Osteoblast (primary cell): ENCODE results near the gene UBTFL1. TPM values are rescaled to one million over a fixed set of nuclear protein-coding genes. Genes with fewer than 3 reads are reported as not detected.

ENCODE experiments used
- DNase-seq: peaks from one replicate; pipeline ENCODE4 v3.0.0; 2011; ENCODE audit warnings: low spot score, mixed read lengths; ENCODE audit not compliant: insufficient read length; ENCODE audit errors: missing footprints
- H2AFZ ChIP-seq: 2 replicates; pipeline ENCODE4 v1.6.0; 2011; ENCODE audit warnings: mild to moderate bottlenecking, low read length
- H3K27ac ChIP-seq: 2 replicates; pipeline ENCODE4 v1.5.1; 2011; ENCODE audit warnings: mild to moderate bottlenecking, low read depth, low read length, moderate library complexity
- H3K27me3 ChIP-seq: 2 replicates; pipeline ENCODE4 v1.6.0; 2012; ENCODE audit warnings: mild to moderate bottlenecking, control low read depth, inconsistent platforms, low read length, moderate library complexity; ENCODE audit not compliant: insufficient read depth
- H3K36me3 ChIP-seq: 2 replicates; pipeline ENCODE4 v1.5.1; 2011; ENCODE audit warnings: mild to moderate bottlenecking, low read length, control low read depth, moderate library complexity; ENCODE audit not compliant: insufficient read depth
- H3K4me1 ChIP-seq: 2 replicates; pipeline ENCODE4 v1.5.1; 2011; ENCODE audit warnings: mild to moderate bottlenecking, low read length, control low read depth, moderate library complexity; ENCODE audit not compliant: insufficient read depth
- H3K4me2 ChIP-seq: 2 replicates; pipeline ENCODE4 v1.6.0; 2011; ENCODE audit warnings: mild to moderate bottlenecking, low read length; ENCODE audit not compliant: insufficient read depth
- H3K4me3 ChIP-seq: fragments of 200-600 bp; sonication (generic); 3 replicates; pipeline ENCODE4 v1.5.1; 2012; ENCODE audit warnings: mild to moderate bottlenecking, low read length, inconsistent platforms; ENCODE audit not compliant: insufficient read depth
- H3K79me2 ChIP-seq: 2 replicates; pipeline ENCODE4 v1.6.0; 2012; ENCODE audit warnings: mild to moderate bottlenecking, low read length, control low read depth, inconsistent platforms; ENCODE audit not compliant: insufficient read depth
- H3K9me3 ChIP-seq: 2 replicates; pipeline ENCODE4 v1.5.1; 2011; ENCODE audit warnings: low read depth, low read length, control low read depth
- H4K20me1 ChIP-seq: 2 replicates; pipeline ENCODE4 v1.6.0; 2012; ENCODE audit warnings: mild to moderate bottlenecking, low read length, control low read depth; ENCODE audit not compliant: insufficient read depth
- total RNA-seq: library from RNA; depleted of rRNA; stranded (reverse); fragments of >200 nt; gene quantifications from 2 replicates; pipeline ENCODE4 v1.2.3, GENCODE V29; 2012
- TF ChIP-seq, protein P1 (sequence below): IDR thresholded peaks from 2 replicates; pipeline ENCODE4 v1.5.1; 2011; ENCODE audit warnings: mild to moderate bottlenecking, low read depth, low read length, moderate library complexity; ENCODE audit errors: extremely low read depth

UBTFL1 gene
- total RNA-seq, 1 donor: not detected

DNA sequence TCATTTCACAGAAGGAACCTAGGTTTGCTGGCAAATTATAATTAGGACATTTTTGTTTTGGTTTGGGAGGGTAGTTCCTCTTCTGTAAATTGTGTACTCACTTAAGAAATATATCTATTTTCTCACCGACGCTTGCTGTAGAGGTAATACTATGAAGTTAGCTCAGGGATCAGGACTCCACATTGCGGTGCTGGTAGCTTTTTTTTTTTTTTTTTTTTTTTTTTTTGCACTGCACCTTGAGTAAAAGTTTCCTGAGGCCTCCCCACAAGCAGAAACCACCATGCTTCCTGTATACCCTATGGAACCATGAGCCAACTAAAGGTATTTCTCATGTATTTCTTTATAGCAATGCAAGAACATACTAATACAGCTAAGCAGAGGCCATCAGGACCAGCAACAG is 14.7 kb downstream of the UBTFL1 start:
- H3K9me3 ChIP-seq: no peaks in the 10 kb centered on the region
- H3K27ac ChIP-seq: no peak overlapping the region
- no peaks in the 10 kb centered on the region for H3K79me2 ChIP-seq
- no peak overlapping the region for H3K4me3 ChIP-seq
- no peaks in the 10 kb centered on the region for H3K27me3 ChIP-seq
- TF ChIP-seq, protein P1, sequence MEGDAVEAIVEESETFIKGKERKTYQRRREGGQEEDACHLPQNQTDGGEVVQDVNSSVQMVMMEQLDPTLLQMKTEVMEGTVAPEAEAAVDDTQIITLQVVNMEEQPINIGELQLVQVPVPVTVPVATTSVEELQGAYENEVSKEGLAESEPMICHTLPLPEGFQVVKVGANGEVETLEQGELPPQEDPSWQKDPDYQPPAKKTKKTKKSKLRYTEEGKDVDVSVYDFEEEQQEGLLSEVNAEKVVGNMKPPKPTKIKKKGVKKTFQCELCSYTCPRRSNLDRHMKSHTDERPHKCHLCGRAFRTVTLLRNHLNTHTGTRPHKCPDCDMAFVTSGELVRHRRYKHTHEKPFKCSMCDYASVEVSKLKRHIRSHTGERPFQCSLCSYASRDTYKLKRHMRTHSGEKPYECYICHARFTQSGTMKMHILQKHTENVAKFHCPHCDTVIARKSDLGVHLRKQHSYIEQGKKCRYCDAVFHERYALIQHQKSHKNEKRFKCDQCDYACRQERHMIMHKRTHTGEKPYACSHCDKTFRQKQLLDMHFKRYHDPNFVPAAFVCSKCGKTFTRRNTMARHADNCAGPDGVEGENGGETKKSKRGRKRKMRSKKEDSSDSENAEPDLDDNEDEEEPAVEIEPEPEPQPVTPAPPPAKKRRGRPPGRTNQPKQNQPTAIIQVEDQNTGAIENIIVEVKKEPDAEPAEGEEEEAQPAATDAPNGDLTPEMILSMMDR: no peak
- no peak overlapping the region for H2AFZ ChIP-seq
- no peaks in the 10 kb centered on the region for H3K4me1 ChIP-seq
- H3K36me3 ChIP-seq: no peaks in the 10 kb centered on the region
- H4K20me1 ChIP-seq: no peaks in the 10 kb centered on the region
- DNase-seq: no peak
- H3K4me2 ChIP-seq: no peak overlapping the region

GRCh38 chr11:90113541-90113940 is 27.8 kb downstream of the UBTFL1 start:
- H3K4me1 ChIP-seq: no peaks in the 10 kb centered on the region
- TF ChIP-seq, protein P1: peak; percentile 33
- H4K20me1 ChIP-seq: no peaks in the 10 kb centered on the region
- H3K27ac ChIP-seq: no peak overlapping the region
- no peaks in the 10 kb centered on the region for H3K79me2 ChIP-seq
- no peak overlapping the region for H2AFZ ChIP-seq
- H3K27me3 ChIP-seq: no peaks in the 10 kb centered on the region
- no peak for DNase-seq
- H3K4me2 ChIP-seq: no peak overlapping the region
- H3K36me3 ChIP-seq: no peaks in the 10 kb centered on the region
- H3K9me3 ChIP-seq: no peaks in the 10 kb centered on the region
- no peak overlapping the region for H3K4me3 ChIP-seq

GRCh38 chr11:90120191-90120590 is 34.4 kb downstream of the UBTFL1 start:
- Histone ChIP-seq H3K27ac (no peak overlapping the region), H3K79me2 (no peaks in the 10 kb centered on the region), H4K20me1 (no peaks in the 10 kb centered on the region), H3K4me1 (no peaks in the 10 kb centered on the region), H3K27me3 (no peaks in the 10 kb centered on the region), H3K4me2 (no peak overlapping the region), H2AFZ (no peak overlapping the region), H3K4me3 (no peak overlapping the region), H3K9me3 (no peaks in the 10 kb centered on the region), H3K36me3 (no peaks in the 10 kb centered on the region)
- TF ChIP-seq, protein P1: no peak
- no peak for DNase-seq

DNA sequence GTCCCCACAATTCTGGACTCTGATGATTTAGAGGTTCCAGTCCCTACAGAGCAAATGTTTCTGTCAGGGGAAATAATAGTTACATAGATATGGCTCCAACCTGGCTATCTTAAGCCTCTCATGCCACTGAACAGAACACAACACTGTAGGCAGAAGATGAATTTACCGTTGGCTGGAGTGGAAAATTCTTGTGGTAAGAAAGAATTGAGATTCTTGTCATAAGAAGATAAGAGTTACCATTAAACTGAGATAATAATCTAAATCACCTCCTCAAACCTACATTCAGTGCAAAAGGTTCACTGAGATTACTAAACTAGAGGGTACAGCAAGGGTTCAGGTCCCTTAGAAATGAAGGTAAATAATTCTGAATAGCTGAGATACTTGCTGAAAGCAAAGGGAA is 38.6 kb downstream of the UBTFL1 start:
- TF ChIP-seq, protein P1: no peak
- no peak overlapping the region for H3K4me3 ChIP-seq
- no peaks in the 10 kb centered on the region for H3K79me2 ChIP-seq
- no peaks in the 10 kb centered on the region for H3K4me1 ChIP-seq
- H3K9me3 ChIP-seq: no peaks in the 10 kb centered on the region
- H2AFZ ChIP-seq: no peak overlapping the region
- H4K20me1 ChIP-seq: no peaks in the 10 kb centered on the region
- no peak overlapping the region for H3K27ac ChIP-seq
- no peak overlapping the region for H3K4me2 ChIP-seq
- H3K36me3 ChIP-seq: no peaks in the 10 kb centered on the region
- no peaks in the 10 kb centered on the region for H3K27me3 ChIP-seq
- no peak for DNase-seq
